Measurements from ENCODE around the gene HAUS8. TPM values are rescaled to one million over a fixed set of nuclear protein-coding genes. Genes with fewer than 3 reads are reported as not detected.
"Not testable (repeated sequence)": the region's sequence is repeated elsewhere in the genome, so short reads cannot be mapped to it uniquely, and the experiment has no call there.

The HAUS8 gene
- total RNA-seq, result 10.8 TPM

GRCh38 chr19:17075035-17075863, at the start of gene HAUS8, which contains the start of gene MYO9B:
HAUS8 (minus strand) TSS chr19:17075452; CDS start chr19:17075422, 30 bp downstream.
MYO9B (plus strand) TSS chr19:17075777; CDS start chr19:17101718, 25,941 bp downstream.
- peak; percentile 99 for DNase-seq (ENCODE audit: low spot score)

- no peak for DNase-seq (ENCODE audit: low spot score)
These were observed 48.8 kb upstream of the HAUS8 start for GRCh38 chr19:17124025-17124424.

- DNase-seq (ENCODE audit: low spot score), result no peak
These were observed 47.8 kb upstream of the HAUS8 start for GRCh38 chr19:17123041-17123440.

GRCh38 chr19:17121736-17122293, 46.6 kb upstream of the HAUS8 start:
- DNase-seq (ENCODE audit: low spot score), result no peak

- no peak for DNase-seq (ENCODE audit: low spot score)
These were observed 43.7 kb upstream of the HAUS8 start for GRCh38 chr19:17118957-17119356.

- no peak for DNase-seq (ENCODE audit: low spot score)
These were observed 41.9 kb upstream of the HAUS8 start for GRCh38 chr19:17116996-17117702.

- no peak for DNase-seq (ENCODE audit: low spot score)
These were observed 39.2 kb upstream of the HAUS8 start for GRCh38 chr19:17114414-17114831.

- no peak for DNase-seq (ENCODE audit: low spot score)
These were observed 38.0 kb upstream of the HAUS8 start for GRCh38 chr19:17113127-17113785.

- no peak for DNase-seq (ENCODE audit: low spot score)
These were observed 37.4 kb upstream of the HAUS8 start for GRCh38 chr19:17112700-17113099.

GRCh38 chr19:17112271-17112670, 37.0 kb upstream of the HAUS8 start:
- no peak for DNase-seq (ENCODE audit: low spot score)

GRCh38 chr19:17111766-17112165, 36.5 kb upstream of the HAUS8 start:
- no peak for DNase-seq (ENCODE audit: low spot score)

GRCh38 chr19:17110599-17110966, 35.3 kb upstream of the HAUS8 start:
- no peak for DNase-seq (ENCODE audit: low spot score)

- no peak for DNase-seq (ENCODE audit: low spot score)
These were observed 34.8 kb upstream of the HAUS8 start for GRCh38 chr19:17109962-17110598.

GRCh38 chr19:17109300-17109699, 34.0 kb upstream of the HAUS8 start:
- no peak for DNase-seq (ENCODE audit: low spot score)

- no peak for DNase-seq (ENCODE audit: low spot score)
These were observed 33.2 kb upstream of the HAUS8 start for GRCh38 chr19:17108453-17108784.

GRCh38 chr19:17107546-17108452, 32.5 kb upstream of the HAUS8 start:
- peak; percentile 89 for DNase-seq (ENCODE audit: low spot score)

- not testable (repeated sequence) for DNase-seq (ENCODE audit: low spot score)
These were observed 31.7 kb upstream of the HAUS8 start for GRCh38 chr19:17106964-17107363.

- no peak for DNase-seq (ENCODE audit: low spot score)
These were observed 30.3 kb upstream of the HAUS8 start for GRCh38 chr19:17105556-17105955.

GRCh38 chr19:17104679-17105078, 29.4 kb upstream of the HAUS8 start:
- no peak for DNase-seq (ENCODE audit: low spot score)

GRCh38 chr19:17103177-17103576, 27.9 kb upstream of the HAUS8 start:
- no peak for DNase-seq (ENCODE audit: low spot score)

All from ureter (tissue), 1 donor.